SK-N-SH (cell line): Measurements from ENCODE around the gene PLEKHM1. TPM values are rescaled to one million over a fixed set of nuclear protein-coding genes. Genes with fewer than 3 reads are reported as not detected.
"Not testable (repeated sequence)": the region's sequence is repeated elsewhere in the genome, so short reads cannot be mapped to it uniquely, and the experiment has no call there.

Source experiments
- CTCF ChIA-PET: fragments of 300-600, 350-600 bp; formaldehyde crosslinking; extraction: SDS; loops from one replicate; lab custom pipeline; 2021; lab: Yijun Ruan, JAX
- POLR2A ChIA-PET: fragments of 350-600 bp; sonication (Branson Sonifier 250); formaldehyde crosslinking; extraction: SDS; loops from one replicate; lab custom pipeline; 2020; ENCODE audit warnings: antibody characterized with exemption, inconsistent platforms; lab: Yijun Ruan, JAX
- DNase-seq: peaks from one replicate; pipeline ENCODE4 v3.0.0; 2012
- H2AFZ ChIP-seq: fragments of 200-600 bp; sonication (generic); 2 replicates; pipeline ENCODE4 v1.8.1; 2016; ENCODE audit warnings: antibody characterized with exemption, mild to moderate bottlenecking, low read depth
- H3F3A ChIP-seq: fragments of 200-600 bp; sonication (generic); replicated peaks from 2 replicates; pipeline ENCODE3; 2016; ENCODE audit warnings: antibody characterized with exemption, mild to moderate bottlenecking; ENCODE audit not compliant: insufficient read depth
- H3K27ac ChIP-seq, 2 experiments: fragments of 200-500 bp in 1 of 2; fragments of 200-600 bp in 1 of 2; sonication (Bioruptor generic) in 1 of 2; sonication (generic), shearing (Covaris generic) in 1 of 2; 2 replicates each; pipeline versions ENCODE4 v1.5.1 to v1.6.1; 2014 to 2016; ENCODE audit warnings: low read depth in 2 of 2, inconsistent platforms in 1 of 2, low read length in 1 of 2, mild to moderate bottlenecking in 1 of 2, mixed read lengths in 1 of 2
- H3K27me3 ChIP-seq: fragments of 200-600 bp; sonication (generic), shearing (Covaris generic); 2 replicates; pipeline ENCODE4 v1.6.1; 2016; ENCODE audit warnings: mixed run types; ENCODE audit not compliant: insufficient read depth
- H3K36me3 ChIP-seq, 2 experiments: fragments of 200-500 bp in 1 of 2; fragments of 200-600 bp in 1 of 2; sonication (Bioruptor generic) in 1 of 2; sonication (generic) in 1 of 2; replicated peaks in 1 of 2; 2 replicates each; pipeline versions ENCODE3 to v1.5.1; 2014 to 2016; ENCODE audit warnings: low read length in 1 of 2, mild to moderate bottlenecking in 1 of 2; ENCODE audit not compliant: insufficient read depth in 2 of 2, control insufficient read depth in 1 of 2
- H3K4me1 ChIP-seq, 2 experiments: fragments of 200-500 bp in 1 of 2; fragments of 200-600 bp in 1 of 2; sonication (Bioruptor generic) in 1 of 2; sonication (generic), shearing (Covaris generic) in 1 of 2; 2 replicates each; pipeline versions ENCODE4 v1.5.1 to v1.6.1; 2014 to 2016; ENCODE audit warnings: low read depth in 1 of 2, low read length in 1 of 2, mixed run types in 1 of 2; ENCODE audit not compliant: insufficient read depth in 2 of 2, control insufficient read depth in 1 of 2
- H3K4me2 ChIP-seq: fragments of 200-600 bp; sonication (generic), shearing (Covaris generic); 2 replicates; pipeline ENCODE4 v1.6.1; 2017; ENCODE audit warnings: mixed run types
- H3K4me3 ChIP-seq, 2 experiments: fragments of 200-500 bp in 1 of 2; fragments of 200-600 bp in 1 of 2; sonication (Bioruptor generic) in 1 of 2; sonication (generic), shearing (Covaris generic) in 1 of 2; 2 replicates each; pipeline versions ENCODE4 v1.5.1 to v1.8.1; 2014 to 2016; ENCODE audit warnings: low read depth in 2 of 2, inconsistent platforms in 1 of 2, low read length in 1 of 2, mild to moderate bottlenecking in 1 of 2, mixed read lengths in 1 of 2, moderate library complexity in 1 of 2
- H3K79me2 ChIP-seq: fragments of 200-600 bp; sonication (generic); 2 replicates; pipeline ENCODE4 v1.8.1; 2017; ENCODE audit warnings: mild to moderate bottlenecking; ENCODE audit not compliant: insufficient read depth
- H3K9ac ChIP-seq: fragments of 200-600 bp; sonication (generic); 2 replicates; pipeline ENCODE4 v1.6.1; 2017; ENCODE audit warnings: mixed run types
- H3K9me2 ChIP-seq: fragments of 200-600 bp; sonication (generic); 2 replicates; pipeline ENCODE4 v1.6.1; 2017; ENCODE audit warnings: mixed run types
- H3K9me3 ChIP-seq: fragments of 200-600 bp; sonication (generic); 2 replicates; pipeline ENCODE4 v1.6.1; 2017; ENCODE audit warnings: mixed run types, mild to moderate bottlenecking, moderate library complexity
- H4K20me1 ChIP-seq: fragments of 200-600 bp; sonication (generic); 2 replicates; pipeline ENCODE4 v1.6.1; 2017; ENCODE audit warnings: mild to moderate bottlenecking, mixed run types; ENCODE audit not compliant: insufficient read depth
- FOSL2 ChIP-seq: IDR thresholded peaks from 2 replicates; pipeline ENCODE4 v1.4.0; 2012; ENCODE audit warnings: low read depth, mild to moderate bottlenecking, moderate library complexity, borderline replicate concordance
- WGBS: methylation state at CpG from one replicate; pipeline ENCODE4 v1.1.6; 2017; ENCODE audit warnings: low lambda C conversion rate; 5-methylcytosine and 5-hydroxymethylcytosine counted together
- polyA plus RNA-seq, 3 experiments: library from polyadenylated mRNA; depleted of rRNA; stranded (reverse); fragments of >200 nt; gene quantifications; 2 replicates each; pipeline ENCODE4 v1.2.3, GENCODE V29; 2012

Gene PLEKHM1
- polyA plus RNA-seq, 1 of the 3 experiments (the other 2 are of a cell fraction), result 12.3 TPM

DNA sequence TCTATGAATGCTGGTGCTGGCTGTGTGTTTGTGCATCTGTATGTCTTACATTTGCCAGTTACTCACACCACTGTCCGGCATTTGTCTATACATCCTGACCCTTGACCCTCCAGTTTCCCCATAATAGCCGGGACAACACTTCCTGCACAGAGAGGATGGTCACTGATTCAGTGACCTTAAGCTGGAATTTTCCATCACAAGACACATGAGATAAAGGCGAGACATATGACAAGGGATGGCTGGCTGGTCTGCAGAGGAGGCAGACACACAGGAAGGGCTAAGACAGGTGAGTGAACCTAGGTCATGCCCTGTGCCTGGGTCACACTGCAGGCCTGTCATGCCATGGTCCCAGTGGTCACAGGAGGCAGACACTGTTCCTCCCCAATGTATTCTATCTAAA, 18.3 kb downstream of the PLEKHM1 start:
- H3K9ac ChIP-seq, H3K27me3 ChIP-seq, H3K36me3 ChIP-seq, H2AFZ ChIP-seq, H3K4me2 ChIP-seq, H3K4me1 ChIP-seq, H3K4me3 ChIP-seq, POLR2A ChIA-PET, H4K20me1 ChIP-seq, H3F3A ChIP-seq, H3K9me3 ChIP-seq, DNase-seq, H3K27ac ChIP-seq, H3K9me2 ChIP-seq, CTCF ChIA-PET, H3K79me2 ChIP-seq: not testable (repeated sequence)
- 92% methylated on average over 3 of the region's 3 CpGs for WGBS

DNA sequence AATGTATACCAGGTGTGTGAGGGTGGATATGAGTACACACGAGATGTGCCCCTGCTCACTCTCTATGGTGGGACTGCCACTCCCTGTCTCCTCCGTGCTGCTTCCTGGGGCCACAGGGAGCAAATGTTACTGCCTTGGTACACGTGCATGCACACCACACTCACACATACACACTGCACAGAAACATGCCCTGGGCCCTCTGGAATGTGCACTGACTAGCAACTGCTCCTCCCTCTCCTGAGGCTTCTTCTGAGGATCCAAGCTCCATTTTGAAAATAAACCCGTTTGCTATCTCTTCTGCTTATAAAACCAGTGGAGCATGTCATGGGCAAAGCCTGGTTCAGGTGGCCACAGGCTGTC, 21.3 kb downstream of the PLEKHM1 start:
- H3K4me3 ChIP-seq, H3K27ac ChIP-seq, H4K20me1 ChIP-seq, H3F3A ChIP-seq, H3K36me3 ChIP-seq, H3K4me2 ChIP-seq, H3K9me3 ChIP-seq, H3K79me2 ChIP-seq, CTCF ChIA-PET, DNase-seq, H3K27me3 ChIP-seq, H3K4me1 ChIP-seq, POLR2A ChIA-PET, H3K9ac ChIP-seq, H3K9me2 ChIP-seq, H2AFZ ChIP-seq: not testable (repeated sequence)
- WGBS, result 66% methylated on average over 4 of the region's 4 CpGs

DNA sequence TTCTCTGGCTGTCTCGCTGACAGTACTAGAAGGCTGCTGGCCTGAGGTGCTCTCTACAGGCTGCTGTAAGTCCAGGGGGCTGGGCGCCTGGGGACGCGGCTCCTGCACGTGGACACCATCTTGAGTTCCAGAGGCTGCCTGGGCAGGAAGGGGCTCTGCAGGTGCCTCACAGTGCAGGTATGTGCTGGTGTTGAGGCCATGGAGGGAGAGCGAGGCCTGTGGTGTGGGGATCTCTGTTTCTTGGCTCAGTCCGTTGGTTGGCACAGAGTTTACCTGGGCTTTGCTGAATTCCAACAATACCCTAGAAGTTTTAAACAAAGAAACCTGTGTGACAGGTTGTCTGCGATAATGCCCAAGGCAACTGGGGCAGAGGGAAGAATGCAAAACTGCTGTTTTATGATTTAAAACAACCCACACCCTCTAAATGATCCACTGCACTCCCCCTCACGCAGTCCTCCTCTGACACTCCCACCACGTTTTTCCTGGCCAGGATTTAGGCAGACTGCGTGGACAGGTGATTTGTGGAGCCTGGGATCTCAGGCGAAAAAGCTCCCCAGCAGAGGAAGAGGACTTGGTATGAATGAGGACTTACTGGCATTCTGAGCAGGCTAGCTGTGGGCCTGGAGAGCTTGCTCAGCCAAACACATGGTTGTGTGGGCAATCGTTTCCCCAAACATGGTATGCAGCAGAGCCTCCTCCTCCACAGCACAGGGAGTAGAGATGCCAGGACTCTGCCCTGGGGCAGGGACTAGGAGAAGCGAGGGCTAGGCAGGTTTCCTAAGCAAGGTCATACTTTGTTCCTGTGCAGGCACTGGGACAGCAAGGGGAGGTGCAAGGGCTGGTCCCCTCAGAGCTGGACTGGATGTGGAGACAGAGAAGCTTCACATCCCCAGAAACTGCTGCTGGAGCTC, 22.0 kb downstream of the PLEKHM1 start:
- H3K4me2 ChIP-seq, POLR2A ChIA-PET, H4K20me1 ChIP-seq, DNase-seq, H3F3A ChIP-seq, H3K27ac ChIP-seq, CTCF ChIA-PET, H3K4me3 ChIP-seq, H3K9me3 ChIP-seq, H3K9me2 ChIP-seq, H3K4me1 ChIP-seq, H3K36me3 ChIP-seq, H3K79me2 ChIP-seq, H3K27me3 ChIP-seq, H3K9ac ChIP-seq, H2AFZ ChIP-seq: not testable (repeated sequence)
- 85% methylated on average over 7 of the region's 14 CpGs for WGBS

DNA sequence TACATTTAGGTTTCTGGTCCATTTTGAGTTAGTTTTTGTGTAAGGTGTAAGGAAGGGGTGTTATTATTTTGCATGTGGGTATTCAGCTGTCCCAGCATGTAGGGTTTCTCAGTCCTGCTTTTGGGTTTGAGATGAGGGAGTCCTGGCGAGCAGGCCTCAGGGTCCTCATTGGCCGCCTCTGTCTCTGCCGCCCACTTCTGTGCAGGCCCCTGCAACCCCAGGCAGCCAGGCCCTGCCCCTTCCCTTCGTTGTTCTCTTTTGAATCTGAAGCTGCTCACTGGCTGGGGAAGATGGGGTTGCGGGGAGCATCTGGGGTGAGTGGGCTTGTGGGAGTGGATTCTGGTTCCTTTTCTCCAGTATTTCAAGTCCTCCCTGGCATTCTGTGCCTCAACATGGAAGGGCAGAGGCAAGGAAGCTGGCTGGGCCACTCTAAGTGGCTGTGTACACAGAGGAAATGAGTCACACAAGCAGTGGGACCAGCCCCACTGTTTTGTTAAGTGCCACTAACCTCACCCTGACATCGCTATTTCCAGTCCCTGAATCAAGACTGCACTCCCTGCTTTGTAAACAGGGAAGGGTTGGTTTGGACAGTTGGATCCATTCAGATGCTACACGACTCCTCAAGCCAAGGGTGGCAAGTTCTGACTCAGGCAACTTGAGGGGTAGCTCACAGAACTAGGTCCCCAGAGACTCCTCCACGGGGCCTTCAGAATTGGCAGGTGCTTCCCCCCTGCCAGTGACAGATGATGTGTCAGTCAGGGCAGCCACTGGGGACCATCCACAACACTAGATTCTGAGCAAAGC, 28.8 kb downstream of the PLEKHM1 start:
- H3K9me2 ChIP-seq, H3K4me2 ChIP-seq, H2AFZ ChIP-seq, H4K20me1 ChIP-seq, H3K4me3 ChIP-seq, H3F3A ChIP-seq, CTCF ChIA-PET, POLR2A ChIA-PET, DNase-seq, H3K79me2 ChIP-seq, H3K36me3 ChIP-seq, H3K9ac ChIP-seq: not testable (repeated sequence)
- WGBS, result 68% methylated on average over 4 of the region's 8 CpGs
- peak; percentile 21; the same call in 1 of the 2 replicates for TF ChIP-seq FOSL2
- TF ChIP-seq, all 33 proteins: peak for 1; not testable (repeated sequence) for 32
- H3K4me1 ChIP-seq, H3K9me3 ChIP-seq, H3K27ac ChIP-seq, H3K27me3 ChIP-seq: not testable (repeated sequence)

DNA sequence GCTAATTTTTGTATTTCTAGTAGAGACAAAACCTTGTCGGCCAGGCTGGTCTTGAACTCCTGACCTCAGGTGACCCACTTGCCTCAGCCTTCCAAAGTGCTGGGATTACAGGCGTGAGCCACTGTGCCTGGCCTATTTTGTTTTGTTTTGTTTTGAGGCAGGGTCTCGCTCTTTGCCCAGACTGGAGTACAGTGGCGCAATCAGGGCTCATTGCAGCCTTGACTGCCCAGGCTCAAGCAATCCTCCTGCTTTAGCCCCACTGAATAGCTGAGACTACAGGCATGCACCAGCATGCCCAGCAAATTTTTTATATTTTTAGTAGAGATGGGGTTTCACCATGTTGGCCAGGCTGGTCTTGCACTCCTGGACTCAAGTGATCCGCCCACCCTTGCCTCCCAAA, 30.1 kb downstream of the PLEKHM1 start:
- H3K4me3 ChIP-seq, H3F3A ChIP-seq, H3K27me3 ChIP-seq, DNase-seq, H3K9me2 ChIP-seq, H4K20me1 ChIP-seq, H3K9ac ChIP-seq, CTCF ChIA-PET, H3K4me2 ChIP-seq, H3K4me1 ChIP-seq, POLR2A ChIA-PET, H2AFZ ChIP-seq, H3K9me3 ChIP-seq, H3K79me2 ChIP-seq, H3K27ac ChIP-seq, H3K36me3 ChIP-seq: not testable (repeated sequence)
- 97% methylated on average over 5 of the region's 5 CpGs for WGBS

DNA sequence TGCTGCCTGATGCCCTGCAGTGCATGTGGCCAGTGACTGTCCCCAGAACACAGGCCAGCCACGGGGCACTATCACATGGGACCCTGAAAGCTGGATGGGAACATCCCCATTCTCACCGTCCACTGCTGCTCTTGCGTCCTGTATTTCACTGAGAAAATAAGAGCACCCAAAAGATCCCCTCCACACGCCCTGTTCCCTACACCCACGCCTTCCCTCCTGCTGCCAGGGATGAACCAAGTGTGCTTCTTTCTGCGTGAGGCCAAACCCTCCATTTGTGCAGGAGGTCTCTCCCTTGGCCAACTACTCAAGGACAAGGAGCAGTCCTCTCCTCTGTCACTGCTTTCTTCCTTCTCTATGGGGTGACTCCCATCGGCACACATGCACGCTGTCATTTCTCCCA, 36.2 kb downstream of the PLEKHM1 start:
- H3K9me2 ChIP-seq, H3K36me3 ChIP-seq, H3K79me2 ChIP-seq, CTCF ChIA-PET, POLR2A ChIA-PET, H3K4me1 ChIP-seq, H3K9me3 ChIP-seq, DNase-seq, H3K27me3 ChIP-seq, H4K20me1 ChIP-seq, H3K27ac ChIP-seq, H3K9ac ChIP-seq, H3K4me3 ChIP-seq, H2AFZ ChIP-seq, H3K4me2 ChIP-seq, H3F3A ChIP-seq: not testable (repeated sequence)
- WGBS, result 98% methylated on average over 7 of the region's 8 CpGs
